GM19351 (cell line): Measurements from ENCODE around the gene HAVCR1.

ENCODE experiments used
- ATAC-seq: cut with Tn5 transposase; IDR thresholded peaks from one replicate; pipeline ENCODE4 v1.9.1; 2021; ENCODE audit warnings: mild to moderate bottlenecking, moderate library complexity; ENCODE audit not compliant: unreplicated experiment

Gene HAVCR1

GRCh38 chr5:157004893-157005551 lies 53.9 kb downstream of the HAVCR1 start:
- ATAC-seq = peak; percentile 62

GRCh38 chr5:156991714-156992113 lies 67.2 kb downstream of the HAVCR1 start:
- no peak for ATAC-seq

- no peak for ATAC-seq
Observed at GRCh38 chr5:156984064-156984463, 74.9 kb downstream of the HAVCR1 start.

DNA sequence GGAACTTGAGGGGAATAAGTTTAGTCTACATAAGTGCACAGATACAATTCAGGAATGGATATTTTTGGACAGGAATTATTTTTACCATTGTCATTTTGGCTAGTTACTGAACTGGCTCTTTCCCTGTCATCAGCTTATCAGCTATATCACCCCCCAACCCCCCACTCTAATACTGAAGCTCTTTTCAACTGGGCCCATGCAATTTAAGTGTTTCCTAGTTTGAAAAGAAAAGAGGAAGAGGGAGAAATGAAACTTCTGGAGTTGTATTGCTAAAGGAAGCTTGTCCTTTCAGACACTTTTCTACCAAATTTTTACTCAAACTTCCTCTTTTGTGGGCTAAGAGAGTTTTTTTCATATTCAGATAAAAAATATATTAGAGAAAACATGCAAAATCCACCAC lies 77.4 kb downstream of the HAVCR1 start:
- no peak for ATAC-seq
